ENCODE results near the gene CZIB. TPM values are rescaled to one million over a fixed set of nuclear protein-coding genes. Genes with fewer than 3 reads are reported as not detected.

CZIB gene
- polyA plus RNA-seq (2013, experiment 1 of 4) = 77.9 TPM
- 76.2 TPM for polyA plus RNA-seq (2013, experiment 2 of 4)
- polyA plus RNA-seq (2013, experiment 3 of 4) = 69.9 TPM
- 79.9 TPM for polyA plus RNA-seq (2013, experiment 4 of 4)

DNA sequence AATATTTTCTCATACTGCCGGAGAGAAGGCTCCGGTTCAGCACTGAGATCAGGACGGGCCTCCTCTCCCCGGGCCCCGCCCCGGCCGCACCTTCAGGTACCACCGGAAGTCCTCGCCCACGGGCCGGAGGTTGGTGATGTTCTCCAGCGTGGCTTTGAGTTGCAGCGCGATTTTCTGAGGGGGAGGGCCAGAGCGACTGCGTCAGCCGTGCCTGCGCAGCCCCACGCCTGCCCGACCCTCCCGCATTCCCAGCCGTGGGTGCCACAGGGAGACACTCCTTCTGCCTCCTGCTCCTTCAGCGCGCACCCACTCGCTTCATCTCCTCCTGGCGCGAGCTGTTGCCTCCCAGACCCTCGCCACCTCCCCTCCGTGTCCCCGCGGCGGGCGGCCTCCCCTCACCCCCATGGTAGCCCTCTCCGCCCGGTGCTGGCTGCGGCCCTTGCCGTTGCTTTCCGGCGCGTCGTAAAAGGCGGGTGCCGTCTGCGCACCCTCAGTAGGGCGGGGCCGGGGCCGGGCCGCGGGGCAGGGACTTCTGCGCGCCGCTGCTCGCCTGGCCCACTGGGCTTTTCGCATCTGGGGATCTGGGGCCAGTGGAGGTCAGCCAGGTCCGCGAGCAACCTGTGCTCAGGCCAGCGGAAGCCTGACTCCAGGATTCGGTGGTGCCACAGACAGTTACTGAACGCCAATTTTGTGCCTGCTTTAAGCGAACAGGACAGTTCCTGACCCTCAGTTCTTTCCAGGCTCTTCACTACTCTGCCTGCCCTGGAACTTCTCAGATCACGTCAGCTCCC, at the start of gene CZIB:
Gene CZIB (minus strand): TSS at position 464 of the 791 bp plus-strand sequence. CDS start 59 bp downstream, at position 405.
- Histone ChIP-seq H3K9me3 (ENCODE audit: control insufficient read depth, low read length) (no peaks in the 10 kb centered on the region), H3K4me3 (ENCODE audit: insufficient read depth, low read depth, low read length) (peak within 1 kb of the TSS; percentile 77), H3K27ac (ENCODE audit: insufficient read depth, low read depth, low read length, poor library complexity, severe bottlenecking) (peak within 1 kb of the TSS; percentile 77), H3K36me3 (ENCODE audit: control insufficient read depth, insufficient read depth, low read length) (no peaks in the 10 kb centered on the region), H3K4me1 (ENCODE audit: control insufficient read depth, insufficient read depth, low read length) (no peaks in the 10 kb centered on the region), H3K27me3 (ENCODE audit: control insufficient read depth, insufficient read depth, low read length, poor library complexity, severe bottlenecking) (no peaks in the 10 kb centered on the region)
- WGBS, 2 experiments = 1 to 2% methylated on average over 61 of the region's 61 CpGs

DNA sequence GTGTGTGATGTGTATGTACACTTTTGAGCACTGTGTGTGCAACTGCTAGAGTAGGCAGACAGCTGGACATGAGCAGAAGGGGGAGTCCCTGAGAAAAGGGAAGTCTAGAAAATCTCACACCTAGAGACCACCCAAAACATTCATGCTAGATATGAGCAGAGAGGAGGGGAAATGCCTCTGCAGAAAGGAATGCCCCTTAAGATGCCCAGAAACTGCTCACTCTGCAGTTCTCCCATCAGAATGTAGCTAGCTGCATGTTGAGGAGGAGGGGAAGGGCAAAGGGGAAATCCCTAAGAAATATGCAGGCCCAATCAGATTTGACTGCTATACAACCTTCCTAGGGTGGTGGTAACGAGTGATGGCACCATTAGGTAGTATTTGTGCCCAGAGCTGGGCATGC, 49.7 kb upstream of the CZIB start:
- Histone ChIP-seq H3K4me1 (ENCODE audit: control insufficient read depth, insufficient read depth, low read length) (no peaks in the 10 kb centered on the region), H3K27ac (ENCODE audit: insufficient read depth, low read depth, low read length, poor library complexity, severe bottlenecking) (no peak overlapping the region), H3K27me3 (ENCODE audit: control insufficient read depth, insufficient read depth, low read length, poor library complexity, severe bottlenecking) (no peaks in the 10 kb centered on the region), H3K4me3 (ENCODE audit: insufficient read depth, low read depth, low read length) (no peak overlapping the region), H3K36me3 (ENCODE audit: control insufficient read depth, insufficient read depth, low read length) (peaks cover 4% of the 10 kb centered on the region), H3K9me3 (ENCODE audit: control insufficient read depth, low read length) (no peaks in the 10 kb centered on the region)
- 93% methylated on average over 1 of the region's 1 CpG for WGBS, 2 experiments

DNA sequence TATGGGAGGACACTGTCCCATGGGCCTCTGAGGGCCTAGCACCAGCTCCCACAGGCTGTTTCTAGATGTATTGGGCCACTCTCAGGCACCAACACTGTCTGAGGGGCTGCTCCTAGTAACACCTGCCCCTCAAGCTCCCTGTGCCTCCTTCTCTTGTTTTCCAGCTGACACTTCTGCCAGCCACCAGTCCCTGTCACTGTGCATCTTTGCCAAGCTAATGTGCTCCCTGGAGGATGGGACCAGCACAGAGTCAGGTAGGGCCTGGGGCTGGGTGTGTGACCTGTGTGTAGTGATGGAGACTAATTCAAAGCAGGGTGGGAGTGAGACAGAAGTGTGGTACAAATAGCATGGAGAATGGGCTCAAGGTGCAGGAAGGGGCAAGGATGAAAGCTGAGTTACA, 47.3 kb upstream of the CZIB start:
- no peak overlapping the region for H3K4me3 ChIP-seq (ENCODE audit: insufficient read depth, low read depth, low read length)
- no peaks in the 10 kb centered on the region for H3K4me1 ChIP-seq (ENCODE audit: control insufficient read depth, insufficient read depth, low read length)

DNA sequence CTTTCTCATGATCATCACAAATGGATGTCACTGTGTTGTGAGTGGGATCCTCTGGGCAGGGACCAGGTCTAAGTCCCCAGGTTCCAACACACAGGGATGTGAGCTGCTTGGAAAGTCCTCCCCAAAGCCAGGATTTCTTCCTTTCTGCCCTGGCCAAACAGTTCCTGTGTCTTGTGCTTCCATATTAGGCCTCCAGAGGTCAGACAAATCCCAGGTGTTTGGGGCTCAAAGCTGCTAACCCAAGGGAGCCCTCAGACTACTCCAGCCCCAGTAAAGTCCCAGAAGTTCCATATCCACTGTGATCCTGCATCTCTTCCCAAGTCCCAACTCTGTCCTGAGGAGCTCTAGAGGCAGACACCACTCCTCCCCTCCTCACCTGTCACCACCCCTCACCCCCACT, 45.6 kb upstream of the CZIB start:
- peaks cover 4% of the 10 kb centered on the region for H3K36me3 ChIP-seq (ENCODE audit: control insufficient read depth, insufficient read depth, low read length)

More for the DNA sequence above, 47.3 kb upstream of the CZIB start:
- Histone ChIP-seq H3K36me3 (ENCODE audit: control insufficient read depth, insufficient read depth, low read length) (peaks cover 4% of the 10 kb centered on the region), H3K27me3 (ENCODE audit: control insufficient read depth, insufficient read depth, low read length, poor library complexity, severe bottlenecking) (no peaks in the 10 kb centered on the region), H3K27ac (ENCODE audit: insufficient read depth, low read depth, low read length, poor library complexity, severe bottlenecking) (no peak overlapping the region), H3K9me3 (ENCODE audit: control insufficient read depth, low read length) (no peaks in the 10 kb centered on the region)

DNA sequence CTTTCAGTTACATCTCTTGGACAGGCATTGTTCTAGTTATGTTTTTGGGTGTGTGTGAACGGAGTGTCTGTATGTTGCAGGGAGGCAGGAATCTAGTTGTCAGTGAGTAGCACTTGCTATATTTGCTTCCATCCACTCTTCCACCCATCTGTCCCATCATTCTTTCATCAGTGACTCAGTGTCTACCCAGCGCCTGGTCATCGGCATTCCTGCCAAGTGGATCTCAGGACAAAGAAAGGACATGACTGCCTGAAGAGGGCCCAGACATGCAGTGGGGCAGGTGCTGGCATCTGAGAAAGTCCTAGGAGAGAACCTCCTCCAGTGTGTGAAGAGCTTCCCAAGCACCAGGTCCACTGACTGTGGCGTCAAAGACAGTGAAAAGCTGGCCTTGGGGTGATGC, 45.1 kb upstream of the CZIB start:
- Histone ChIP-seq H3K27ac (ENCODE audit: insufficient read depth, low read depth, low read length, poor library complexity, severe bottlenecking) (no peak overlapping the region), H3K4me3 (ENCODE audit: insufficient read depth, low read depth, low read length) (no peak overlapping the region), H3K4me1 (ENCODE audit: control insufficient read depth, insufficient read depth, low read length) (no peaks in the 10 kb centered on the region), H3K36me3 (ENCODE audit: control insufficient read depth, insufficient read depth, low read length) (peaks cover 4% of the 10 kb centered on the region), H3K27me3 (ENCODE audit: control insufficient read depth, insufficient read depth, low read length, poor library complexity, severe bottlenecking) (no peaks in the 10 kb centered on the region), H3K9me3 (ENCODE audit: control insufficient read depth, low read length) (no peaks in the 10 kb centered on the region)
- 97 to 98% methylated on average over 3 to 4 of the region's 4 CpGs for WGBS, 2 experiments

More for the DNA sequence above, 45.6 kb upstream of the CZIB start:
- H3K27ac ChIP-seq (ENCODE audit: insufficient read depth, low read depth, low read length, poor library complexity, severe bottlenecking) = no peak overlapping the region
- no peaks in the 10 kb centered on the region for H3K27me3 ChIP-seq (ENCODE audit: control insufficient read depth, insufficient read depth, low read length, poor library complexity, severe bottlenecking)
- no peak overlapping the region for H3K4me3 ChIP-seq (ENCODE audit: insufficient read depth, low read depth, low read length)
- no peaks in the 10 kb centered on the region for H3K4me1 ChIP-seq (ENCODE audit: control insufficient read depth, insufficient read depth, low read length)
- no peaks in the 10 kb centered on the region for H3K9me3 ChIP-seq (ENCODE audit: control insufficient read depth, low read length)

DNA sequence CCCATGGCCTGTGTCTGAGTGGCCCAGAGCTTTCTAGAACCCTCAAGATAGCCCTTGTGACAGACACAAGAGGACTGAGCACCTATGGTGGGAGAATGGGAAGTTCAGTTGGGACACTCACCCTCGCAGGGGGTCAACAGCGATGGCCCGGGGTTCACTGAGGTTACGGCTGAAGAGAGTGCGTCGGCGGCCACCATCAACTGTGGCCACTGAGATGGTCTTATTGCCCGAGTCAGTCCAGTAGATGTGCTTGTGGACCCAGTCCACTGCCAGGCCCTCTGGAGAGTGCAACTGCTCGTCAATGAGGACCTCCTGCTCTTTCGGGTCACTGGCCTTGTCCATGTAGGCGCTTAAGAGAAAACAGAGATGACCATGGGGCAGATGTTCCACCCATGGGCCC, 43.6 kb upstream of the CZIB start:
- 96% methylated on average over 11 of the region's 11 CpGs for WGBS, 2 experiments
- peaks cover 4% of the 10 kb centered on the region for H3K36me3 ChIP-seq (ENCODE audit: control insufficient read depth, insufficient read depth, low read length)
- H3K4me1 ChIP-seq (ENCODE audit: control insufficient read depth, insufficient read depth, low read length) = no peaks in the 10 kb centered on the region
- no peak overlapping the region for H3K27ac ChIP-seq (ENCODE audit: insufficient read depth, low read depth, low read length, poor library complexity, severe bottlenecking)
- no peaks in the 10 kb centered on the region for H3K27me3 ChIP-seq (ENCODE audit: control insufficient read depth, insufficient read depth, low read length, poor library complexity, severe bottlenecking)
- no peaks in the 10 kb centered on the region for H3K9me3 ChIP-seq (ENCODE audit: control insufficient read depth, low read length)
- no peak overlapping the region for H3K4me3 ChIP-seq (ENCODE audit: insufficient read depth, low read depth, low read length)

DNA sequence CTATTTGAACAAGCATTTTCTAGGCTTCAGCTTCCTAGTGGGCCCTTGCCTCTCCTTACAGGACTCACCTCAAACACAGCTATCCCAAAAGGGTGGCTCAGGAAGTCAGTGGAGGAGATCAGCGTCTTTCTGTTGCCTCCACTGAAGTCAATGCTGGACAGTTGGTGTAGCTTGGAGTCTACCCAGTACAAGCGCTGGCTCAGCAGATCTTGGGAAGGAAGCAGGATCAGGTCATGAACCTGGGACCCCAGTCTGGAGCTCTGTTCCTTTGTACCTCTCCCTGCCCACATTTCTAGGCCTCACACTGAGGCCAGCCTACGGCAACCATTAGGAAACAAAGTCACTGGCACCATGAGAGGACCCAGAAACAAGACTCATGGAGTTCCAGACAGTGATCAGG, 41.6 kb upstream of the CZIB start:
- Histone ChIP-seq H3K4me1 (ENCODE audit: control insufficient read depth, insufficient read depth, low read length) (no peaks in the 10 kb centered on the region), H3K27me3 (ENCODE audit: control insufficient read depth, insufficient read depth, low read length, poor library complexity, severe bottlenecking) (no peaks in the 10 kb centered on the region), H3K4me3 (ENCODE audit: insufficient read depth, low read depth, low read length) (no peak overlapping the region), H3K9me3 (ENCODE audit: control insufficient read depth, low read length) (no peaks in the 10 kb centered on the region), H3K27ac (ENCODE audit: insufficient read depth, low read depth, low read length, poor library complexity, severe bottlenecking) (no peak overlapping the region), H3K36me3 (ENCODE audit: control insufficient read depth, insufficient read depth, low read length) (no peaks in the 10 kb centered on the region)
- 94 to 96% methylated on average over 3 of the region's 3 CpGs for WGBS, 2 experiments

DNA sequence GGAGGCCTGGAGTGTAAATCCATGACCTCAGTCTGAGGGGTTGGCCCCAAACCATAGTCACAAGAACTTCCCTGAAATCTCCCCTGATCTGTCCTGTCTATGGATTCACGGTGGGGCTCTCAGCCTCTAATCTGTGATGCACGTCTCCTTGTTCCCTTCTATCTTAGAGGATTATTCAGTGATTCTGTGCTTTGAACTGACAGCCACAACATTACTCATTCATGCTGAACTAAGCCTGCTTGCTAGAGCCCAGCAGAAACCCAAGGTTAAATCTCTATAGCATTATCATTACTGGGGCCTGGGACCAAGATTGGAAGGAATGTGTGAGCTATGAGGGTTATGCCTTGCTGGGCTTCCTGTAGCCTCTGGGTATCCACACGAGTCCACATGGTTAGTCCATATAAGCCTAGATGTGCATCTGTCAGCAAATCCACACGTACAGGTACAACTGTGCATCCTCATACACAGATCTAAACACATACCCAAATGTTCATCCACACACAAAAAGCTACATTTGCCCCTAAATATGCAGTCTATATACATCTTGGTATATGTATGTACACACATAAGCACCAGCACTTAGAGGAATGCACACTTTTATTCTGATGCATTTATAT, 40.3 kb upstream of the CZIB start:
- 87 to 93% methylated on average over 4 of the region's 4 CpGs for WGBS, 2 experiments
- Histone ChIP-seq H3K27me3 (ENCODE audit: control insufficient read depth, insufficient read depth, low read length, poor library complexity, severe bottlenecking) (no peaks in the 10 kb centered on the region), H3K9me3 (ENCODE audit: control insufficient read depth, low read length) (no peaks in the 10 kb centered on the region), H3K36me3 (ENCODE audit: control insufficient read depth, insufficient read depth, low read length) (no peaks in the 10 kb centered on the region), H3K27ac (ENCODE audit: insufficient read depth, low read depth, low read length, poor library complexity, severe bottlenecking) (no peak overlapping the region), H3K4me1 (ENCODE audit: control insufficient read depth, insufficient read depth, low read length) (no peaks in the 10 kb centered on the region), H3K4me3 (ENCODE audit: insufficient read depth, low read depth, low read length) (no peak overlapping the region)

DNA sequence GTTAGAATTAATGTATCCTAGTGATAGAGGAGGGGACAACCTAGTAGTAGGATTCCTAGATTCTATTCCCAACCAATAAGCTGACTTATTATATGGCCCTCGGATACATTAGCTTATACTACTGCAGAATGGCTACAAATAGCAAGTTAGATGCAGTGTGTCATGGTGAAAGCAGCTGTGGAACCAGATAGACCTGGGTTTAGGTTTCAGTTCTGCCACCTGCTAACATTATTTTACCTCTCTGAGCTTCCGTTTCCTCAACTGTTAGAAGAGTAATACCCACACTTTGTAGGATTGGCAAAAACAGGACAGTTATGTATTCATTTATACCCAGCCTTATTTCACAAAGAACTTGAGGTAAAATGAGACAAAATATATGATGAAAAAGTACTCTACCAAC, 39.5 kb upstream of the CZIB start:
- no peaks in the 10 kb centered on the region for H3K27me3 ChIP-seq (ENCODE audit: control insufficient read depth, insufficient read depth, low read length, poor library complexity, severe bottlenecking)
- H3K4me3 ChIP-seq (ENCODE audit: insufficient read depth, low read depth, low read length) = no peak overlapping the region
- H3K27ac ChIP-seq (ENCODE audit: insufficient read depth, low read depth, low read length, poor library complexity, severe bottlenecking) = no peak overlapping the region
- no peaks in the 10 kb centered on the region for H3K9me3 ChIP-seq (ENCODE audit: control insufficient read depth, low read length)
- H3K4me1 ChIP-seq (ENCODE audit: control insufficient read depth, insufficient read depth, low read length) = no peaks in the 10 kb centered on the region
- WGBS, 2 experiments = 91 to 100% methylated on average over 2 of the region's 2 CpGs
- H3K36me3 ChIP-seq (ENCODE audit: control insufficient read depth, insufficient read depth, low read length) = no peaks in the 10 kb centered on the region

DNA sequence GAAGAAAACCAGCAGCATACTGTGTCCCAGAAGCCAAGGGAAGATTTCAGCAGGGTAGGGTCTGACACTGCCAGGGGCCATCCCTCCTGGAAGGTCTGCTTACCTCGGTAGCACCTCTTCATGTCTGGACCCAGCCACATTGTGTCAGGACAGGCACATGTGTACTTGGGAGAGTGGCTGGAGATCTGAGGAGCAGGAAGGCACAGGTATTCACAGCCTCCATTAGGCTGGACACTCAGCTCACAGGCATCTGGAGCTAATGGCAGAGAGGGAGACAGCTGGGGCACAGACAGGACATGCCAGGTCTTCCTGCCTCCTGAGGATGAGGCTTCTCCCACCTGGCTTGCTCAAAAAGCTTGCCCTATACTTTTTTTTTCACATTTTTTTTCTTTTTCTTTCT, 37.8 kb upstream of the CZIB start:
- 85 to 95% methylated on average over 1 of the region's 1 CpG for WGBS, 2 experiments
- no peak overlapping the region for H3K27ac ChIP-seq (ENCODE audit: insufficient read depth, low read depth, low read length, poor library complexity, severe bottlenecking)
- H3K4me1 ChIP-seq (ENCODE audit: control insufficient read depth, insufficient read depth, low read length) = no peaks in the 10 kb centered on the region
- H3K36me3 ChIP-seq (ENCODE audit: control insufficient read depth, insufficient read depth, low read length) = no peaks in the 10 kb centered on the region
- H3K4me3 ChIP-seq (ENCODE audit: insufficient read depth, low read depth, low read length) = no peak overlapping the region
- H3K9me3 ChIP-seq (ENCODE audit: control insufficient read depth, low read length) = no peaks in the 10 kb centered on the region
- H3K27me3 ChIP-seq (ENCODE audit: control insufficient read depth, insufficient read depth, low read length, poor library complexity, severe bottlenecking) = no peaks in the 10 kb centered on the region

Data from ectodermal cell (in vitro differentiated cells).